Kidney (tissue), 14 donors: ENCODE results near the gene MSL1. TPM values are rescaled to one million over a fixed set of nuclear protein-coding genes. Genes with fewer than 3 reads are reported as not detected.

Source experiments
- DNase-seq, 5 donors: peaks; one replicate each; pipeline ENCODE4 v3.0.0-alpha.2; 2013 to 2020
- FAIRE-seq: peaks from 2 replicates; lab custom pipeline; 2012; peaks lifted over from hg19 to GRCh38; lab: Jason Lieb, UNC
- H3K27ac ChIP-seq, 2 donors: one replicate each; pipeline ENCODE4 v1.7.0; 2013; ENCODE audit warnings: low read depth in 2 of 2, low read length in 2 of 2, inconsistent platforms in 1 of 2
- H3K27me3 ChIP-seq: one replicate; pipeline ENCODE4 v1.7.1; 2013; ENCODE audit warnings: low read length, inconsistent platforms; ENCODE audit not compliant: control insufficient read depth, insufficient read depth
- H3K36me3 ChIP-seq, 3 donors: one replicate each; pipeline versions ENCODE4 v1.7.0 to v1.7.1; 2013; ENCODE audit warnings: low read length in 3 of 3, control low read depth in 1 of 3, inconsistent platforms in 1 of 3; ENCODE audit not compliant: insufficient read depth in 3 of 3, control insufficient read depth in 2 of 3
- H3K4me1 ChIP-seq, 3 donors: one replicate each; pipeline versions ENCODE4 v1.7.0 to v1.7.1; 2013; ENCODE audit warnings: low read length in 3 of 3, inconsistent platforms in 1 of 3, low read depth in 1 of 3; ENCODE audit not compliant: control insufficient read depth in 2 of 3, insufficient read depth in 2 of 3
- H3K4me3 ChIP-seq, 3 donors: one replicate each; pipeline versions ENCODE4 v1.7.0 to v1.8.1; 2013; ENCODE audit warnings: low read length in 3 of 3, control low read depth in 1 of 3, inconsistent platforms in 1 of 3
- H3K9ac ChIP-seq, 3 donors: one replicate each; pipeline versions ENCODE4 v1.7.0 to v1.7.1; 2013; ENCODE audit warnings: low read length in 3 of 3, control low read depth in 1 of 3, inconsistent platforms in 1 of 3
- H3K9me3 ChIP-seq, 3 donors: one replicate each; pipeline versions ENCODE4 v1.7.0 to v1.7.1; 2013; ENCODE audit warnings: low read length in 3 of 3, control low read depth in 1 of 3, inconsistent platforms in 1 of 3; ENCODE audit not compliant: control insufficient read depth in 2 of 3, insufficient read depth in 1 of 3
- CTCF ChIP-seq: IDR thresholded peaks from 3 replicates; pipeline ENCODE4 v1.5.1; 2012; ENCODE audit warnings: mild to moderate bottlenecking, moderate library complexity, borderline replicate concordance; ENCODE audit not compliant: insufficient read depth; ENCODE audit errors: extremely low read depth
- intact Hi-C: fragments of 100-400 bp; cut with DNase I; formaldehyde crosslinking; loops from one replicate; pipeline ENCODE4 v1.11.1; 2022
- polyA plus RNA-seq: library from polyadenylated mRNA; stranded (reverse); fragments of 350-450 nt; fragmentation: Illumina TruSeq; extraction: RNeasy Lipid Tissue Mini Kit (QIAGEN cat#74804); gene quantifications from one replicate; pipeline ENCODE4 v1.2.3, GENCODE V29; 2014; ENCODE audit warnings: low read depth, low replicate concordance; ENCODE audit not compliant: insufficient read depth
- total RNA-seq: library from RNA; stranded (reverse); fragmentation: NEBNext Ultra II Directional; extraction: Animal tissue kit (Norgen Biotek cat#: 25700); gene quantifications from one replicate; pipeline ENCODE4 v1.2.1, GENCODE V29; 2021
- donor health status: control.
- donor health status: control.
- donor health status: control.
- donor health status: control.
- donor health status: control.
- donor health status: DM: yes; HTN: yes; CAD: no.
- donor health status: Normal renal cell carcinoma (clear cell type).

Gene MSL1
- total and polyA plus RNA-seq, 2 donors from 2014 or later, result 34.9 to 75.4 TPM

- no peak for TF ChIP-seq CTCF
- Histone ChIP-seq H3K4me1 (peaks cover 3 to 66% (median 62%) of the 10 kb centered on the region in 3 donors), H3K36me3 (peaks cover 0 to 4% (median 0%) of the 10 kb centered on the region in 3 donors), H3K27me3 (no peaks in the 10 kb centered on the region), H3K4me3 (peak overlapping the region in 1 of 3 donors; percentile 29), H3K27ac (peak overlapping the region; percentile 54 to 97), H3K9ac (peak overlapping the region in 1 of 3 donors; percentile 46), H3K9me3 (no peaks in the 10 kb centered on the region)
- FAIRE-seq, result no peak
- DNase-seq, result no peak
- intact Hi-C loops, result loop anchor here (5.0 kb wide), 1 partner anchor 37 kb away; no protein-coding TSS in a partner anchor
Measured at GRCh38 chr17:40074871-40075200, 46.9 kb upstream of the MSL1 start.

- H3K4me3 ChIP-seq, result peak overlapping the region in 1 of 3 donors; percentile 29
Measured at GRCh38 chr17:40075201-40075941, 46.4 kb upstream of the MSL1 start.

DNA sequence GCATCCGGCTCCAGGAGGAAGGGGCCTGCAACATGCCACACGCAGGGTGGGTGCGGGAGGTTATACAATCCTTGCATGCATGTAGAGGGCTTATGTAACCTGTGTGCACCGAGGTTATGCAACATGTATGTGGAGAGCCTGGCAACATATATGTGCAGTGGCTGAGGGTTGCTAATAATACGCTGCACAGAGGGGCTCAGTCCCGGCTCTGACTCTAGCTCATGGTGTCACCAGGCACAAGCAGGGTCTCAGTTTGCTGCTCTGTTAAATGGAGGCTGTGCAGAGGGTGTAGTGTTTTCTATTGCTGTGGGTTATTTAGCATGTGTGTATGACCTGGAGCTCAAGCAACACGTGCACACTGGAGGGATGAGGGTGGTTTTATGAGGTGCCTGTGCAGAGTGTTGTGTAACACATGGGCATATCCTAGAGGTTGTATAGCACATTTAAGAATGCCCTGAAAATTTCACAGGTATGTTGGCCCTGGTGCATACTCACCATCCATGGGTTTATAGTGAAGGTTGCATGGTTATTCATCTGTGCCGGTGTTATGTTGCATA, 45.8 kb upstream of the MSL1 start:
- Histone ChIP-seq H3K4me1 (peaks cover 3 to 54% (median 51%) of the 10 kb centered on the region in 3 donors), H3K4me3 (peak overlapping the region in 1 of 3 donors; percentile 29), H3K9me3 (no peaks in the 10 kb centered on the region), H3K27me3 (no peaks in the 10 kb centered on the region), H3K27ac (peak overlapping the region; percentile 86 to 97), H3K9ac (peak overlapping the region in 1 of 3 donors; percentile 46), H3K36me3 (peaks cover 0 to 4% (median 0%) of the 10 kb centered on the region in 3 donors)
- intact Hi-C loops, result no loop called here
- no peak for FAIRE-seq
- DNase-seq, result no peak
- no peak for TF ChIP-seq CTCF

More at GRCh38 chr17:40075201-40075941, 46.4 kb upstream of the MSL1 start:
- peaks cover 0 to 4% (median 0%) of the 10 kb centered on the region in 3 donors for H3K36me3 ChIP-seq
- H3K27me3 ChIP-seq, result no peaks in the 10 kb centered on the region
- no peaks in the 10 kb centered on the region for H3K9me3 ChIP-seq
- peak; percentile 86 for TF ChIP-seq CTCF
- FAIRE-seq (no peak), DNase-seq (peak; percentile 71 to 95 (median 81))
- H3K4me1 ChIP-seq, result peaks cover 3 to 61% (median 57%) of the 10 kb centered on the region in 3 donors
- peak overlapping the region in 2 of 3 donors; percentile 12 to 46 for H3K9ac ChIP-seq
- intact Hi-C loops, result no loop called here
- H3K27ac ChIP-seq, result peak overlapping the region; percentile 86 to 97
